SK-N-SH (cell line): ENCODE measurements around the gene ASPDH. TPM values are rescaled to one million over a fixed set of nuclear protein-coding genes. Genes with fewer than 3 reads are reported as not detected.

Experiments
- CTCF ChIA-PET: fragments of 300-600, 350-600 bp; formaldehyde crosslinking; extraction: SDS; loops from one replicate; lab custom pipeline; 2021; lab: Yijun Ruan, JAX
- POLR2A ChIA-PET: fragments of 350-600 bp; sonication (Branson Sonifier 250); formaldehyde crosslinking; extraction: SDS; loops from one replicate; lab custom pipeline; 2020; ENCODE audit warnings: antibody characterized with exemption, inconsistent platforms; lab: Yijun Ruan, JAX
- DNase-seq: peaks from one replicate; pipeline ENCODE4 v3.0.0; 2012
- H2AFZ ChIP-seq: fragments of 200-600 bp; sonication (generic); 2 replicates; pipeline ENCODE4 v1.8.1; 2016; ENCODE audit warnings: antibody characterized with exemption, mild to moderate bottlenecking, low read depth
- H3F3A ChIP-seq: fragments of 200-600 bp; sonication (generic); replicated peaks from 2 replicates; pipeline ENCODE3; 2016; ENCODE audit warnings: antibody characterized with exemption, mild to moderate bottlenecking; ENCODE audit not compliant: insufficient read depth
- H3K27ac ChIP-seq, 2 experiments: fragments of 200-500 bp in 1 of 2; fragments of 200-600 bp in 1 of 2; sonication (Bioruptor generic) in 1 of 2; sonication (generic), shearing (Covaris generic) in 1 of 2; 2 replicates each; pipeline versions ENCODE4 v1.5.1 to v1.6.1; 2014 to 2016; ENCODE audit warnings: low read depth in 2 of 2, inconsistent platforms in 1 of 2, low read length in 1 of 2, mild to moderate bottlenecking in 1 of 2, mixed read lengths in 1 of 2
- H3K27me3 ChIP-seq: fragments of 200-600 bp; sonication (generic), shearing (Covaris generic); 2 replicates; pipeline ENCODE4 v1.6.1; 2016; ENCODE audit warnings: mixed run types; ENCODE audit not compliant: insufficient read depth
- H3K36me3 ChIP-seq, 2 experiments: fragments of 200-500 bp in 1 of 2; fragments of 200-600 bp in 1 of 2; sonication (Bioruptor generic) in 1 of 2; sonication (generic) in 1 of 2; replicated peaks in 1 of 2; 2 replicates each; pipeline versions ENCODE3 to v1.5.1; 2014 to 2016; ENCODE audit warnings: low read length in 1 of 2, mild to moderate bottlenecking in 1 of 2; ENCODE audit not compliant: insufficient read depth in 2 of 2, control insufficient read depth in 1 of 2
- H3K4me1 ChIP-seq, 2 experiments: fragments of 200-500 bp in 1 of 2; fragments of 200-600 bp in 1 of 2; sonication (Bioruptor generic) in 1 of 2; sonication (generic), shearing (Covaris generic) in 1 of 2; 2 replicates each; pipeline versions ENCODE4 v1.5.1 to v1.6.1; 2014 to 2016; ENCODE audit warnings: low read depth in 1 of 2, low read length in 1 of 2, mixed run types in 1 of 2; ENCODE audit not compliant: insufficient read depth in 2 of 2, control insufficient read depth in 1 of 2
- H3K4me2 ChIP-seq: fragments of 200-600 bp; sonication (generic), shearing (Covaris generic); 2 replicates; pipeline ENCODE4 v1.6.1; 2017; ENCODE audit warnings: mixed run types
- H3K4me3 ChIP-seq, 2 experiments: fragments of 200-500 bp in 1 of 2; fragments of 200-600 bp in 1 of 2; sonication (Bioruptor generic) in 1 of 2; sonication (generic), shearing (Covaris generic) in 1 of 2; 2 replicates each; pipeline versions ENCODE4 v1.5.1 to v1.8.1; 2014 to 2016; ENCODE audit warnings: low read depth in 2 of 2, inconsistent platforms in 1 of 2, low read length in 1 of 2, mild to moderate bottlenecking in 1 of 2, mixed read lengths in 1 of 2, moderate library complexity in 1 of 2
- H3K79me2 ChIP-seq: fragments of 200-600 bp; sonication (generic); 2 replicates; pipeline ENCODE4 v1.8.1; 2017; ENCODE audit warnings: mild to moderate bottlenecking; ENCODE audit not compliant: insufficient read depth
- H3K9ac ChIP-seq: fragments of 200-600 bp; sonication (generic); 2 replicates; pipeline ENCODE4 v1.6.1; 2017; ENCODE audit warnings: mixed run types
- H3K9me2 ChIP-seq: fragments of 200-600 bp; sonication (generic); 2 replicates; pipeline ENCODE4 v1.6.1; 2017; ENCODE audit warnings: mixed run types
- H3K9me3 ChIP-seq: fragments of 200-600 bp; sonication (generic); 2 replicates; pipeline ENCODE4 v1.6.1; 2017; ENCODE audit warnings: mixed run types, mild to moderate bottlenecking, moderate library complexity
- H4K20me1 ChIP-seq: fragments of 200-600 bp; sonication (generic); 2 replicates; pipeline ENCODE4 v1.6.1; 2017; ENCODE audit warnings: mild to moderate bottlenecking, mixed run types; ENCODE audit not compliant: insufficient read depth
- CTCF ChIP-seq: fragments of 200-600 bp; sonication (generic); IDR thresholded peaks from 2 replicates; pipeline ENCODE4 v1.6.1; 2017; ENCODE audit warnings: antibody characterized with exemption, mild to moderate bottlenecking, moderate library complexity
- ELF1 ChIP-seq: IDR thresholded peaks from 2 replicates; pipeline ENCODE4 v1.4.0; 2012
- EZH2phosphoT487 ChIP-seq: fragments of 200-600 bp; sonication (generic); IDR thresholded peaks from 2 replicates; pipeline ENCODE4 v1.6.1; 2017; ENCODE audit warnings: low read depth, mixed run types, mild to moderate bottlenecking, antibody characterized with exemption, moderate library complexity, borderline replicate concordance
- IRF3 ChIP-seq: fragments of 150-350 bp; IDR thresholded peaks from 2 replicates; pipeline ENCODE4 v1.6.1; 2016; ENCODE audit warnings: mild to moderate bottlenecking, low read depth, low read length
- JUND ChIP-seq: IDR thresholded peaks from 2 replicates; pipeline ENCODE4 v1.4.0; 2012
- MAX ChIP-seq: IDR thresholded peaks from 2 replicates; pipeline ENCODE4 v1.4.0; 2012; ENCODE audit warnings: low read depth
- MEF2A ChIP-seq: IDR thresholded peaks from 2 replicates; pipeline ENCODE4 v1.4.0; 2012; ENCODE audit warnings: low read depth, borderline replicate concordance
- MXI1 ChIP-seq: IDR thresholded peaks from 2 replicates; pipeline ENCODE4 v1.6.1; 2012; ENCODE audit warnings: mild to moderate bottlenecking, low read depth, low read length, improper control_type of control experiment
- NFIC ChIP-seq: IDR thresholded peaks from 2 replicates; pipeline ENCODE4 v1.4.0; 2012; ENCODE audit warnings: borderline replicate concordance
- PBX3 ChIP-seq: IDR thresholded peaks from 2 replicates; pipeline ENCODE4; 2012
- RCOR1 ChIP-seq: fragments of 150-350 bp; IDR thresholded peaks from 2 replicates; pipeline ENCODE4 v1.6.1; 2017; ENCODE audit warnings: antibody characterized with exemption, low read length
- REST ChIP-seq: IDR thresholded peaks from 2 replicates; pipeline ENCODE4 v1.6.1; 2012; ENCODE audit warnings: mild to moderate bottlenecking, low read depth, low read length, moderate library complexity
- RXRA ChIP-seq: IDR thresholded peaks from 2 replicates; pipeline ENCODE4 v1.4.0; 2012; ENCODE audit warnings: low read depth, mild to moderate bottlenecking, borderline replicate concordance
- SIN3A ChIP-seq: IDR thresholded peaks from 2 replicates; pipeline ENCODE4 v1.6.1; 2012; ENCODE audit warnings: low read depth, mild to moderate bottlenecking, low read length, moderate library complexity, borderline replicate concordance
- SMC3 ChIP-seq: IDR thresholded peaks from 2 replicates; pipeline ENCODE4 v1.6.1; 2012; ENCODE audit warnings: low read depth, low read length, improper control_type of control experiment
- TCF12 ChIP-seq: IDR thresholded peaks from 2 replicates; pipeline ENCODE4 v1.4.0; 2012
- TEAD4 ChIP-seq: IDR thresholded peaks from 2 replicates; pipeline ENCODE4 v1.4.0; 2012; ENCODE audit warnings: mild to moderate bottlenecking, borderline replicate concordance; ENCODE audit not compliant: insufficient read depth
- USF2 ChIP-seq: fragments of 150-350 bp; IDR thresholded peaks from 2 replicates; pipeline ENCODE4 v1.6.1; 2017; ENCODE audit warnings: antibody characterized with exemption, low read length, low read depth, borderline replicate concordance
- YY1 ChIP-seq: IDR thresholded peaks from 2 replicates; pipeline ENCODE4 v1.4.0; 2012; ENCODE audit warnings: low read depth, mild to moderate bottlenecking
- WGBS: methylation state at CpG from one replicate; pipeline ENCODE4 v1.1.6; 2017; ENCODE audit warnings: low lambda C conversion rate; 5-methylcytosine and 5-hydroxymethylcytosine counted together
- polyA plus RNA-seq, 3 experiments: library from polyadenylated mRNA; depleted of rRNA; stranded (reverse); fragments of >200 nt; gene quantifications; 2 replicates each; pipeline ENCODE4 v1.2.3, GENCODE V29; 2012

The ASPDH gene
- polyA plus RNA-seq, 1 of the 3 experiments (the other 2 are of a cell fraction) = 0.07 TPM

- WGBS = 89% methylated on average over 10 of the region's 10 CpGs
- Histone ChIP-seq H3K36me3 (peaks cover 12 to 33% of the 10 kb centered on the region in 2 experiments), H2AFZ (no peak overlapping the region), H3K79me2 (peaks cover 7% of the 10 kb centered on the region), H3K27me3 (no peaks in the 10 kb centered on the region), H3K9ac (no peak overlapping the region), H3K9me3 (no peaks in the 10 kb centered on the region; the same call in 1 of the 2 replicates), H3K27ac (no peak overlapping the region), H4K20me1 (no peaks in the 10 kb centered on the region), H3K4me3 (no peak overlapping the region), H3K4me2 (no peak overlapping the region), H3K9me2 (no peaks in the 10 kb centered on the region), H3F3A (no peaks in the 10 kb centered on the region), H3K4me1 (peaks cover 0 to under 1% of the 10 kb centered on the region in 2 experiments; a peak in 1 of 4 replicates)
- ChIA-PET POLR2A (interaction anchor here (0.7 kb wide), 1 partner anchor 50 kb away, joined by 3 read pairs; no protein-coding TSS in a partner anchor), CTCF (interaction anchor here (0.9 kb wide), 1 partner anchor 55 kb away, joined by 3 read pairs; no protein-coding TSS in a partner anchor)
- no peak for DNase-seq
- TF ChIP-seq EZH2phosphoT487 (no peak), SMC3 (no peak), IRF3 (no peak), PBX3 (no peak), YY1 (no peak), NFIC (no peak), CTCF (no peak), JUND (no peak), USF2 (no peak), SIN3A (no peak), MEF2A (no peak), TCF12 (no peak), REST (no peak), ELF1 (no peak), RCOR1 (no peak), MAX (no peak), TEAD4 (no peak), RXRA (no peak), MXI1 (no peak)
Measured at GRCh38 chr19:50482916-50483315, 30.8 kb downstream of the ASPDH start.
